Stimulated activated naive CD8-positive, alpha-beta T cell treated with anti-CD3 and anti-CD28 coated beads, Interleukin-15, Interleukin-2, amounts not matched to agents 100 ng/mL and 50 ng/mL, for 24 hours (primary cell): ENCODE measurements around the gene DUSP5.

Experiments used
- H3K27ac Mint-ChIP-seq: one replicate; pipeline ENCODE4 v1.8.0; 2021; ENCODE audit warnings: mild to moderate bottlenecking, mixed read lengths
- H3K27me3 Mint-ChIP-seq: one replicate; pipeline ENCODE4 v1.8.0; 2021; ENCODE audit warnings: mixed read lengths
- H3K36me3 Mint-ChIP-seq: one replicate; pipeline ENCODE4 v1.8.0; 2021; ENCODE audit warnings: low read depth, mixed read lengths
- H3K4me1 Mint-ChIP-seq: one replicate; pipeline ENCODE4 v1.8.0; 2021; ENCODE audit warnings: low read depth, mixed read lengths
- H3K4me3 Mint-ChIP-seq: one replicate; pipeline ENCODE4 v1.8.0; 2021; ENCODE audit warnings: mild to moderate bottlenecking, mixed read lengths
- H3K9me3 Mint-ChIP-seq: one replicate; pipeline ENCODE4 v1.8.0; 2021; ENCODE audit warnings: mixed read lengths

DUSP5 gene

DNA sequence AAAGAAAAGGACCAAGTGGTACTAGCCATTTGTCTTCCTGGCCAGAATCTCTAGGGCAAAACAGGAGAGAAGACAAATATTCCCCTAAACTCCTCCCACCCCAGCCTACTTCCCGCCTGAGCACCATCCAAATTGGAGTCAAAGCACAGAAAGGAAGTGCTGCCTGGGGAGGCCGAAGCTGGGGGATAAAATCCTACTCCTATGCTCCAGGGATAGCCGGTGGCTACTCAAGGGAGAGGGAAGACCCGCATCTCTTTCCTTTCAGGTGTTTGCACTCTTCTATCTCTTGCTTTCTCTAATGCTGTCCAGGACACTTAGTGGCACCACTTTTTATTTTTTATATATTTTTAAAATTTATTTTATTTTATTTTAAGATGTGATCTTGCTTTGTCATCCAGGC is 7.1 kb upstream of the DUSP5 start:
- Mint-ChIP-seq H3K27me3 (peaks cover 17% of the 10 kb centered on the region), H3K4me1 (peaks cover 34% of the 10 kb centered on the region), H3K27ac (no peak overlapping the region), H3K4me3 (no peak overlapping the region), H3K9me3 (no peaks in the 10 kb centered on the region), H3K36me3 (peaks cover 2% of the 10 kb centered on the region)

- H3K27me3 Mint-ChIP-seq: peaks cover 15% of the 10 kb centered on the region
These were observed 6.4 kb upstream of the DUSP5 start for GRCh38 chr10:110491346-110491745.

GRCh38 chr10:110492069-110492822 is 5.5 kb upstream of the DUSP5 start:
- Mint-ChIP-seq H3K27ac (peak overlapping the region; percentile 7), H3K36me3 (peaks cover 9% of the 10 kb centered on the region), H3K4me3 (no peak overlapping the region), H3K4me1 (peaks cover 44% of the 10 kb centered on the region), H3K27me3 (peaks cover 15% of the 10 kb centered on the region), H3K9me3 (no peaks in the 10 kb centered on the region)

More at GRCh38 chr10:110491346-110491745, 6.4 kb upstream of the DUSP5 start:
- Mint-ChIP-seq H3K4me3 (no peak overlapping the region), H3K36me3 (peaks cover 9% of the 10 kb centered on the region), H3K9me3 (no peaks in the 10 kb centered on the region), H3K4me1 (peaks cover 41% of the 10 kb centered on the region), H3K27ac (no peak overlapping the region)

DNA sequence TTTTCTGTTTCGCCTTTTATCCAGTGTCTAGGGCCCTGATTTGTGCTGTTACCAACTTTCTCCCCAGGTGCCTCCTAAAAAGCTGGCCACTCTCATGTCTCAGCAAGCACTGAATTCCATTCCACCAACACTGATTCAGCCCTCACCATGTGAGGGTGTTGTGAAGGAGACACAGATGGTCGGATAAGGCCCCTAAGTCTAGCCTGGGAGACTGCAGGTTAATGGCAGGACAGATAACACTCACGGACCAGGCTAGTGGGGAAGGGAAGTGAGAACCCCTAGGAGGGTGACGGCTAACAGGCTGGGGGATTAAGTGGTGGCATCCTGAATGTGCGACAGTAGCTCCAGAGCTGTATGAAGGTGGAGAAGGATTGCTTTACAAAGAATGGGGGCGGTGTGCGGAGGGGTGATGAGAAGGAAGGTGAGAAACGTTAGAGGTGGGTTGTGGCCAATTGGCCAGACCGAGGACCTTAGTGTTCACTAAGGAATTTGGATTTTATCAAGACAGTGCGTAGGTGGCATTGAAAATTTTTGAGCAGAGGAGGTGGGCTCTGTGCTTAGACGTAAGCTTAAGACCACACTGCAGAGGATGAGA is 3.8 kb upstream of the DUSP5 start:
- no peak overlapping the region for H3K4me3 Mint-ChIP-seq
- peaks cover 8% of the 10 kb centered on the region for H3K27me3 Mint-ChIP-seq
- no peak overlapping the region for H3K27ac Mint-ChIP-seq
- H3K36me3 Mint-ChIP-seq: peaks cover 11% of the 10 kb centered on the region
- H3K4me1 Mint-ChIP-seq: peaks cover 29% of the 10 kb centered on the region
- no peaks in the 10 kb centered on the region for H3K9me3 Mint-ChIP-seq

GRCh38 chr10:110494532-110494931 is 3.2 kb upstream of the DUSP5 start:
- H3K27ac Mint-ChIP-seq: no peak overlapping the region
- H3K9me3 Mint-ChIP-seq: no peaks in the 10 kb centered on the region
- H3K4me1 Mint-ChIP-seq: peaks cover 28% of the 10 kb centered on the region
- peaks cover 6% of the 10 kb centered on the region for H3K27me3 Mint-ChIP-seq
- H3K36me3 Mint-ChIP-seq: peaks cover 17% of the 10 kb centered on the region
- no peak overlapping the region for H3K4me3 Mint-ChIP-seq

DNA sequence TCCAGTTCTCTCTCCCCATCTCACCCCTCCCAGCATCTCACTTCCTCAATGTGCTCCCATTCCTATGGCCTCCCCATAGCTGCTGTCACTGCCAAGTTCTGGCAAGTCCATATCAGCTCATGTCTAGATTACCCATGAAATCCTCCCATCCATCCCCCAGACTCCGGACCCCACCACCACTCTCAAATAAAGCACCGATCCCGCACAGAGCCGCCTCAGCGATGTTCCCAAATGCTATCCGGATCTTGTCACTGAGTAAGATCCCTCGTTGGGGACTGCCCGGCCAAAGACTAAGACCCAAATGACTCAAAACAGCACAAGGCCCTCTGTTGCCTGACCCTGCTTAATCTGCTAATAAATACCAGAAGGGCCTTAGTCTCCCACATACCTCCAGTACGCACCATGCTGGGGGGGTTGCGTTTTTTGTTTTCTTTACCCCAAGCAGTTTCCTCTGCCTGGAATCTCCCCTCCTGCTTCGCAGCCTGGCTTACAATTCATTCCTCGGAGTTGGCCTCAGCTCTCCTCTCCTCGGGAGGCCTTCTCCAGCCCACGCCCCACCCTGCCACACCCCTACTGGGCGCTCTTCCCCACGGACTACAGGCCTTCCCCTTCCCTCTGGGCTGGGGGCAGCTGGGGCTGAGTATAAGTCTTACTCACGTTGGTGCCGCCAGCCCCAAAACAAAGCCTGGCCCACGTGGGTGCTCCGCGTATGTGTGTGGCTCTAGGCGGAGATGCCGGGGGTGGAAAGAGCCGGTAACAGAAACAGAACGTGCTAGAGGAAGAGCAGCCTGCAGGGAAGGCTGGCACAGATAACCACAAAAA is 1.8 kb upstream of the DUSP5 start:
- H3K4me1 Mint-ChIP-seq: peaks cover 42% of the 10 kb centered on the region
- no peaks in the 10 kb centered on the region for H3K27me3 Mint-ChIP-seq
- H3K9me3 Mint-ChIP-seq: no peaks in the 10 kb centered on the region
- peak overlapping the region; percentile 94 for H3K4me3 Mint-ChIP-seq
- peak overlapping the region; percentile 92 for H3K27ac Mint-ChIP-seq
- peaks cover 31% of the 10 kb centered on the region for H3K36me3 Mint-ChIP-seq

GRCh38 chr10:110496553-110497437 is 912 bp upstream of the DUSP5 start:
- H3K4me1 Mint-ChIP-seq: peaks cover 50% of the 10 kb centered on the region
- no peaks in the 10 kb centered on the region for H3K27me3 Mint-ChIP-seq
- peak overlapping the region; percentile 92 for H3K27ac Mint-ChIP-seq
- H3K36me3 Mint-ChIP-seq: peaks cover 36% of the 10 kb centered on the region
- no peaks in the 10 kb centered on the region for H3K9me3 Mint-ChIP-seq
- peak overlapping the region; percentile 94 for H3K4me3 Mint-ChIP-seq

DNA sequence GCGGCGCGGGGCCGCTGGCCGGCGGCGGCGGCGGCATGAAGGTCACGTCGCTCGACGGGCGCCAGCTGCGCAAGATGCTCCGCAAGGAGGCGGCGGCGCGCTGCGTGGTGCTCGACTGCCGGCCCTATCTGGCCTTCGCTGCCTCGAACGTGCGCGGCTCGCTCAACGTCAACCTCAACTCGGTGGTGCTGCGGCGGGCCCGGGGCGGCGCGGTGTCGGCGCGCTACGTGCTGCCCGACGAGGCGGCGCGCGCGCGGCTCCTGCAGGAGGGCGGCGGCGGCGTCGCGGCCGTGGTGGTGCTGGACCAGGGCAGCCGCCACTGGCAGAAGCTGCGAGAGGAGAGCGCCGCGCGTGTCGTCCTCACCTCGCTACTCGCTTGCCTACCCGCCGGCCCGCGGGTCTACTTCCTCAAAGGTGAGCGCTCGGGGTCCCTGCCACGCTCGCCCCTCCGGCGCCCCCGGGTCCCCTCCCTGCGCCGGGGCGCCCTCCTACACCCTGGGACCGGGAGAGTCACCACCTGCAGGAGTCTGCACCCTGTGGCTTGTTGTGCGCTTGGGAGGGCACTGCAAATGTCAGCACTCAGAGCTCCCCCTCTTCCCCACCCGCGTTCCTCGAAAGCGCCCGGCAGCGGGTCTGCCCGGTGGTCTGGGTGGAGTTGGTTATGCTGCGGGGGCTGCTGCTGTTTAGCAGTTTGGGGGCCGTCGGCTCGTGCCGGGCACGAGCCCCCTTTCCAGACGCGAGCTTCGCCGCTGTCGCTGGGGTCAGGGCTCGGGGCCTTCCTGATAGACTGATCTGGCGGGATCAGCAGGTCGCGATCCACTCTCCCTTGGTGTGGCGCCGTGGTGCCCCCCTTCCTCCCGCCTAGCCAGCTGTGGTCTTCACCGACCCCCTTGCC is 627 bp downstream of the DUSP5 start:
- H3K36me3 Mint-ChIP-seq: peaks cover 48% of the 10 kb centered on the region
- no peaks in the 10 kb centered on the region for H3K9me3 Mint-ChIP-seq
- H3K27me3 Mint-ChIP-seq: no peaks in the 10 kb centered on the region
- H3K4me1 Mint-ChIP-seq: peaks cover 58% of the 10 kb centered on the region
- peak overlapping the region; percentile 93 for H3K27ac Mint-ChIP-seq
- H3K4me3 Mint-ChIP-seq: peak overlapping the region; percentile 96

GRCh38 chr10:110498982-110499795 is 1.5 kb downstream of the DUSP5 start:
- no peaks in the 10 kb centered on the region for H3K27me3 Mint-ChIP-seq
- peaks cover 56% of the 10 kb centered on the region for H3K36me3 Mint-ChIP-seq
- H3K9me3 Mint-ChIP-seq: no peaks in the 10 kb centered on the region
- H3K4me1 Mint-ChIP-seq: peaks cover 66% of the 10 kb centered on the region
- peak overlapping the region; percentile 93 for H3K27ac Mint-ChIP-seq
- H3K4me3 Mint-ChIP-seq: peak overlapping the region; percentile 96

- Mint-ChIP-seq H3K27ac (peak overlapping the region; percentile 93), H3K36me3 (peaks cover 64% of the 10 kb centered on the region), H3K9me3 (no peaks in the 10 kb centered on the region), H3K4me3 (peak overlapping the region; percentile 96), H3K27me3 (no peaks in the 10 kb centered on the region), H3K4me1 (peaks cover 74% of the 10 kb centered on the region)
These were observed 2.2 kb downstream of the DUSP5 start for GRCh38 chr10:110499796-110500514.

DNA sequence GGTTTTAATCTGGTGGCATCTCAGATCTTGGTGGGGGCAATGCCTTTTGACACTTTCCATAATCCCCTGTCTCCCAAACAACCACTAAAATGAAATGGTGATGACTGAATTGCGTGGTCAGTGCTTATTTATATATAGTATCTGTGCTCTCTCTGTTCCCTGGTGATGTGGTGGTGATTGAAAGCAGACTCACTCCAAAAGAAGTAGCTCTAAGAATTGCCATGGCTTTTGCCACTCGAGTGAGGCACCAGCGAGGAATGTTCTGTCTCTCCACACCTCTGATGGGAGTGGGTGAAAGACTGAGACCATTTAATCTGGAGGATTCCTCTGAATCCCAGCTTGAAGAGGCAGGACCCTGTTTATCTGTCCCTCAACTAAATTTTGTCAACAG is 2.8 kb downstream of the DUSP5 start:
- H3K27ac Mint-ChIP-seq: peak overlapping the region; percentile 93
- no peaks in the 10 kb centered on the region for H3K27me3 Mint-ChIP-seq
- peaks cover 79% of the 10 kb centered on the region for H3K4me1 Mint-ChIP-seq
- no peaks in the 10 kb centered on the region for H3K9me3 Mint-ChIP-seq
- peaks cover 68% of the 10 kb centered on the region for H3K36me3 Mint-ChIP-seq
- H3K4me3 Mint-ChIP-seq: peak overlapping the region; percentile 96

- peak overlapping the region; percentile 97 for H3K27ac Mint-ChIP-seq
- H3K36me3 Mint-ChIP-seq: peaks cover 69% of the 10 kb centered on the region
- no peaks in the 10 kb centered on the region for H3K27me3 Mint-ChIP-seq
- H3K4me3 Mint-ChIP-seq: peak overlapping the region; percentile 96
- no peaks in the 10 kb centered on the region for H3K9me3 Mint-ChIP-seq
- H3K4me1 Mint-ChIP-seq: peaks cover 79% of the 10 kb centered on the region
These were observed 3.6 kb downstream of the DUSP5 start for GRCh38 chr10:110501142-110501937.
